ENCODE results near the gene CXorf49.

CXorf49 gene

GRCh38 chrX:71671043-71671780 is 46.9 kb downstream of the CXorf49 start:
- peak in 2 of 4 experiments; percentile 16 to 21 for DNase-seq

- DNase-seq, result peak in 1 of 4 experiments; percentile 0
Observed at GRCh38 chrX:71669947-71670346, 48.1 kb downstream of the CXorf49 start.

- no peak for DNase-seq
Observed at GRCh38 chrX:71669492-71669891, 48.6 kb downstream of the CXorf49 start.

GRCh38 chrX:71668248-71668595 is 49.9 kb downstream of the CXorf49 start:
- DNase-seq, result no peak

GRCh38 chrX:71667328-71668247 is 50.5 kb downstream of the CXorf49 start, which contains the start of gene LOC101059915:
Gene LOC101059915 (plus strand): TSS chrX:71667546.
- no peak for DNase-seq

GRCh38 chrX:71666240-71667223 is 51.6 kb downstream of the CXorf49 start:
- no peak for DNase-seq

- DNase-seq, result no peak
Observed at GRCh38 chrX:71665747-71666146, 52.3 kb downstream of the CXorf49 start.

- no peak for DNase-seq
Observed at GRCh38 chrX:71664889-71665491, 53.1 kb downstream of the CXorf49 start.
